Activated CD4-positive, alpha-beta T cell treated with anti-CD3 and anti-CD28 coated beads, Interleukin-2, amount 10 ng/mL, durations not matched to agents 24 days and 14 days (primary cell): ENCODE results near the gene TGFA. TPM values are rescaled to one million over a fixed set of nuclear protein-coding genes. Genes with fewer than 3 reads are reported as not detected.

ENCODE experiments used
- DNase-seq: peaks from one replicate; pipeline ENCODE4 v3.0.0; 2022
- H3K27ac Mint-ChIP-seq: one replicate; pipeline ENCODE4 v1.8.0; 2022; ENCODE audit warnings: mild to moderate bottlenecking, mixed read lengths
- H3K27me3 Mint-ChIP-seq: one replicate; pipeline ENCODE4 v1.8.0; 2022; ENCODE audit warnings: mixed read lengths
- H3K36me3 Mint-ChIP-seq: one replicate; pipeline ENCODE4 v1.8.0; 2022; ENCODE audit warnings: low read depth, mild to moderate bottlenecking, mixed read lengths
- H3K4me1 Mint-ChIP-seq: one replicate; pipeline ENCODE4 v1.8.0; 2021; ENCODE audit warnings: mixed read lengths
- H3K4me3 Mint-ChIP-seq: one replicate; pipeline ENCODE4 v1.8.0; 2022; ENCODE audit warnings: mild to moderate bottlenecking, moderate library complexity, mixed read lengths
- H3K9me3 Mint-ChIP-seq: one replicate; pipeline ENCODE4 v1.8.0; 2021; ENCODE audit warnings: mixed read lengths
- intact Hi-C: fragments of 100-400 bp; cut with micrococcal nuclease; formaldehyde crosslinking; loops from one replicate; pipeline ENCODE4 v1.15.1; 2023
- total RNA-seq: library from RNA; stranded (reverse); gene quantifications from 2 replicates; pipeline ENCODE4 v1.2.3, GENCODE V29; 2022

Gene TGFA
- total RNA-seq, 1 donor from 2014 or later: not detected

GRCh38 chr2:70411483-70412125 lies 142.0 kb downstream of the TGFA start:
- H3K36me3 Mint-ChIP-seq: no peaks in the 10 kb centered on the region
- peaks cover 36% of the 10 kb centered on the region for H3K27me3 Mint-ChIP-seq

GRCh38 chr2:70403267-70404053 lies 150.2 kb downstream of the TGFA start:
- no peak for DNase-seq
- no peaks in the 10 kb centered on the region for H3K4me1 Mint-ChIP-seq
- H3K9me3 Mint-ChIP-seq: no peaks in the 10 kb centered on the region
- H3K27ac Mint-ChIP-seq: no peak overlapping the region
- no peak overlapping the region for H3K4me3 Mint-ChIP-seq
- H3K36me3 Mint-ChIP-seq: no peaks in the 10 kb centered on the region
- intact Hi-C loops: no loop called here
- H3K27me3 Mint-ChIP-seq: peaks cover 18% of the 10 kb centered on the region

More at GRCh38 chr2:70411483-70412125, 142.0 kb downstream of the TGFA start:
- H3K4me3 Mint-ChIP-seq: no peak overlapping the region
- H3K9me3 Mint-ChIP-seq: no peaks in the 10 kb centered on the region
- intact Hi-C loops: no loop called here
- H3K4me1 Mint-ChIP-seq: no peaks in the 10 kb centered on the region
- DNase-seq: no peak
- no peak overlapping the region for H3K27ac Mint-ChIP-seq

- DNase-seq: no peak
- Mint-ChIP-seq H3K4me3 (no peak overlapping the region), H3K9me3 (no peaks in the 10 kb centered on the region), H3K4me1 (no peaks in the 10 kb centered on the region), H3K27ac (no peak overlapping the region), H3K36me3 (no peaks in the 10 kb centered on the region), H3K27me3 (peaks cover 18% of the 10 kb centered on the region)
- intact Hi-C loops: no loop called here
Measured at GRCh38 chr2:70400539-70400938, 153.1 kb downstream of the TGFA start.

DNA sequence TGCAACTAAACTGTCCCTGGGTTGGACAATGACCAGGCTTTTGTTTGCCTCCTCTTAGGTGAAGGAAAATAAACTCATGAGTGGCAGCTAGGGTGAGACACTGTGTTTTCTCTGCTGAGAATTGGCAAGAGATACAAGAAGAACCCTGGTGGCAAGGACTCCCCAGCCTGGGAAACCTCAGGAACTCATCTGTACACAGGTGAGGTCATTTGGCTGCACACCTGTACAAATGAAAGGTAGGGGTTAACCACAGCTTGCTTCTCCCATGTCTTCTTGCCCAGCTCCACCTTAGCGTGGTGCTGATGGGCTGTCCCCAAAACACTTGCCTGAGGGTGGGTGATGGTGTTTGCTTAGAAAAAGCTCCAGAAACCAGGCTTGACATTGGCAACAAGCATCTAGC lies 154.6 kb downstream of the TGFA start:
- H3K27me3 Mint-ChIP-seq: peaks cover 20% of the 10 kb centered on the region
- H3K36me3 Mint-ChIP-seq: no peaks in the 10 kb centered on the region
- H3K4me1 Mint-ChIP-seq: no peaks in the 10 kb centered on the region
- no peaks in the 10 kb centered on the region for H3K9me3 Mint-ChIP-seq
- no peak overlapping the region for H3K4me3 Mint-ChIP-seq
- no peak overlapping the region for H3K27ac Mint-ChIP-seq
- no peak for DNase-seq
- intact Hi-C loops: no loop called here

Other genes starting within 250 kb of the TGFA start
- 6.1 and 8.2 TPM in 2 replicates for gene ADD2, start 214.4 kb upstream of the TGFA start, total RNA-seq
- gene FIGLA, start 236.8 kb upstream of the TGFA start, total RNA-seq: not detected in 2 replicates